HG03457 (cell line): ENCODE results near the gene PTRH2.
"Not testable (repeated sequence)": the region's sequence is repeated elsewhere in the genome, so short reads cannot be mapped to it uniquely, and the experiment has no call there.

ENCODE experiments used
- ATAC-seq: cut with Tn5 transposase; IDR thresholded peaks from one replicate; pipeline ENCODE4 v1.9.1; 2021; ENCODE audit warnings: moderate number of reproducible peaks; ENCODE audit not compliant: unreplicated experiment

The PTRH2 gene

DNA sequence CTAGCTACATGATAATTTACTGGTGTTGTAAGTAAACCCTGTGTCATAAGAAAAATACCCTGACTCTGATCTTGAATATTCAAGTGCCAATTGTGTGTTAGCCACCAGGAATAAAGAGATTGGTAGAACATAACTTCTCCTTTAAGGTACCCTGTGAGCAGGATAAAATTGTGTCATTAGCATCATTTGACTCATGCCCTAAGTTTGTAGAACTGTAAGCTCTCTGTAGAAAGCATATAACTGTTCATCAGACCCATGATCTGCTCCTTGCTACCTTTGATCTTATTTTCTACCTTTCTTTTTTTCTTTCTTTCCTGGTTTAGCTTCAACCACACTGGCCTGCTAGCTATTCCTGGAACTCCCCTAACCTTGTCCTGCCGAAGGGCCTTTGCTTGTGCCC lies 35.8 kb downstream of the PTRH2 start:
- no peak for ATAC-seq

DNA sequence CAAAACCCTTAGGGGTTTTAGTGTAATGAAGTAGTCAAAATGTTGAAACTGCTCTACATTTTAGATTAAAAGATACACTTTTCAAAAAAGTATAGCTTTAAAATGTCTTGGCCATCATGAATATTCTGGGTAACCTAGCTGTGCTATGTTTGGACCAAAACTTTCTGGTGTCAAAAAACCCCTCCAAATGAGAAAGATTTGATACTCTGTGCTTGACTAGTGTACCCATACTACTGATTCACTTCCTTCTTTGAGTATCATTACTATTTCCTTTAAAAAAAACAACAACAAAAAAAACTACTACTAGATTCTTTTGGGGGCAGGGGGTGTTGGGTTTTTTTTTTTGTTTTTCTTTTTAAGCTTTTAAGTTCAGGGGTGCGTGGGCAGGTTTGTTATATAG lies 37.3 kb downstream of the PTRH2 start:
- ATAC-seq: no peak

DNA sequence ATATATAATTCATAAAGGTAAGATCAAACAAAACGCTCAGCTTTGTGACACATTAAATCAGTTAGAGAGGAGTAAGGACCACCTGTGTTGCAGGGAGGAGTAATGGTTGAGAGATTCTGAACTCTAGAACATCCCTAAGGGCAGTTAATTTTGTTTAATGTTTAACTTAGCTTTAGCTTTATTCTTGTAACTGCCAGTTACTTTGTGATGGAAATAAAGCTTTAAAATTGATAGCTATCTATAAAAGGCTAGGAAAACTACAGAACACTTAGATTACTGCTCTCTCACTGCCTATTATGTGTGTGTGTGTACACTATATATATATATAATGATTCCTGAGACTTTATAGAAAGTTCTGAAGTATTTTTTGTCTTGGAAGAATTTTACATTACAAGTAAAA lies 37.8 kb downstream of the PTRH2 start:
- ATAC-seq: no peak

DNA sequence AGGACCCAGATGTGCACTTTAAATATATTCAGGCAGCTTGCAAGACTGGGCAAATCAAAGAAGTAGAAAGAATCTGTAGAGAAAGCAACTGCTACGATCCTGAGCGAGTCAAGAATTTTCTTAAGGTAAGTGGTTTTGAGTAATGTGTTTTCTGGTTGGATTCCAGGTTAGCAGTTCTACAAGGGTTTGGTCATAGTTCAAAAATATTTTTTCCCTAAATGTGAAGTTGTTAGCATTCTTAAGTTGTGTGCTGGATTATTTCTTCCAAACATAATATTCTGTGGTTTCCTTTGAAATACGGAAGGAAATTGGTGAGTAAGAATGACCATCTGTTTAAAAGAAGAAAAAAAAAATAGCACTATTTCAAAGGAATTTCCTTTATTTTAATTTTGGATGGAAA lies 38.4 kb downstream of the PTRH2 start:
- no peak for ATAC-seq

DNA sequence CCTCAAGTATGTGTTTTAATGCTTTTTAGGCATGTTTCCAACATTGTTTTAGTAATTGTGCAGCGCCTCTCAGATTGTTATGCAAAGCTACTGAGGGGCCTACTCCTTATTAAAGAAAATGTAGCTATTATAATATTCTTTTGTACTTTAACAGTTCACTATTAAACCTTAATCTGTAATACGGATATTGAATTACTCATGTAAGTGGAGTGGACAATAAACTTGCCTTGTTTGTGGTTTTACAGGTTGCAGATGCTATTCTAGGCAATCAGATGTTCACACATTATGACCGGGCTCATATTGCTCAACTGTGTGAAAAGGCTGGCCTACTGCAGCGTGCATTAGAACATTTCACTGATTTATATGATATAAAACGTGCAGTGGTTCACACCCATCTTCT lies 41.0 kb downstream of the PTRH2 start:
- no peak for ATAC-seq

DNA sequence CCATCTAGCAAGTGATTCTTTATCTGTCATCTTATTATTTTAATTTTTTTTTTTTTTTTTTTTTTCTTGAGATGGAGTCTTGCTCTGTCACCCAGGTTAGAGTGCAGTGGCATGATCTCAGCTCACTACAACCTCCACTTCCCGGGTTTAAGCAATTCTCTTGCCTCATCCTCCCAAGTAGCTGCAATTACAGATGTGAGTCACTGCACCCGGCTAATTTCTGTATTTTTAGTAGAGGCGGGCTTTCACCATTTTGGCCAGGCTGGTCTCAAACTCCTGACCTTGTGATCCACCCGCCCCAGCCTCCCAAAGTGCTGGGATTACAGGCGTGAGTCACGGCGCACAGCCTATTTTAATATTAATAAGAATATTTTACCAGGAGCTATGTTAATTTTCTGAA lies 50.6 kb downstream of the PTRH2 start:
- ATAC-seq: not testable (repeated sequence)

DNA sequence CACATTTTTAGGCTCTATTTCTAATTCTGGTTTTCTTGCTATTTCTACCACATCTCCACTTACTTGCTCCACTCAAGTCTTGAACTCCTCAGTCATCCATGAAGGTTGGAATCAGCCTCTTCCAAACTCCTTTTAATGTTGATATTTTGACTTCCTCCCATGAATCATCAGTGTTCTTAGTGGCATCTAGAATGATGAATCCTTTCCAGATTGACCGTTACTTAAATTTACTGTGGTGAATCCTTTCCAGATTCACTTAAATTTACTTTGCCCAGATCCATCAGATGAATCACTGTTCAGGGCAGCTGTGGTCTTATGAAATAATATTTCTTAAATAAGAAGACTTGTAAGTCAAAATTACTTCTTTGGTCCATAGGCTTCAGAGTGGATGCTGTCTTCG lies 55.1 kb downstream of the PTRH2 start:
- no peak for ATAC-seq

DNA sequence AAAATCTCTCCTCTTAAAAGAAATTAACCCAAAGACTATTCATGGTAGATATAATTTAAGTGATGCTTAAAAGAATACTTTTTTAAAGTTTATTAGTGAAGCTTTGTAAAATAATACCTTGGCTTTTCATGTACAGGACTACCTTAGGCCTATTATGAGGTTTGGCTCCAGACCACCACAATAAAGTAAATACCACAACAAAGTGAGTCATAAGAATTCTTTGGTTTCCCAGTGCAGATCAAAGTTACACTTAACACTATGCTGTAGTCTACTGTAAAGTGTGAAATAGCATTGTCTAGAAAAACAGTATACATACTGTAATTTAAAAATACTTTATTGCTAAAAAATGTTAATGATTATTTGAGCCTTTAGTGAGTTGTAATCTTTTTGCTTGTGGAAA lies 55.9 kb downstream of the PTRH2 start:
- no peak for ATAC-seq

DNA sequence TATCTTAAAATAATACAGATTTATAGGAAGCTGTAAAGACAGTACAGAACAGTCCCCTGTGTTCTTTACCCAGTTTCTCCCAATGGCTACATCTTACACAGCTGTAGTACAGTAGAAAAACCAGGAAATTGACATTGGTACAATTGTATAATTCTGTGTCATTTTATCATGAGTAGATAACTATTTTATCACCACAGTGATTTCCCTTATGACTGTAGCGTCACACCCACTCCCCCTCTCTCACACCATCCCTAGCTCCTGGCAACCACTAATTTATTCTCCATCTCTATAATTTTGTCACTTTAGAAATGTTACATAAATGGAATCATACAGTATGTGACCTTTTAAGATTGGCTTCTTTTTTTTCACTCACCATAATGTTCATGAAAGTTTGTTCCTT lies 56.6 kb downstream of the PTRH2 start:
- ATAC-seq: no peak

DNA sequence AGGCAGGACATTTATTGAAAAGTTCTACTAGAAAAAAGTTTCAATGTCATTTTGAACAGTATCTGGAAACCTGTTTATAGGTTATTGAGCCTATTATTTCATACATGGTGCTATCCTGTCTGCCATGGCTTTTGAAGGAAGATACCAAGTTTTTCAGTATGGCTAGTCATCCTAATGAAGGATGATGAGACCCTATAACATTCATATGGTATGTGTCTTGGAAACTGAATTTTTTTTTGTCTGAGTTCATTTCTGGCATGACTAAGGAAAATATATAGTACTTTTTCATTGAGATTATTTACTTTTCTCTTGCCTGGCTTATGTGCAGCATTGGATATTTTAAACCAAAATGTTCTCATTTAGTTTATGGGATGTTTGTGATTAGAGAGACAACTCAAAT lies 57.3 kb downstream of the PTRH2 start:
- no peak for ATAC-seq
